HG03342 (cell line): ENCODE results near the gene TPST2.

Experiments
- ATAC-seq: cut with Tn5 transposase; IDR thresholded peaks from one replicate; pipeline ENCODE4 v1.9.1; 2021; ENCODE audit warnings: mild to moderate bottlenecking, moderate library complexity; ENCODE audit not compliant: unreplicated experiment

TPST2 gene

DNA sequence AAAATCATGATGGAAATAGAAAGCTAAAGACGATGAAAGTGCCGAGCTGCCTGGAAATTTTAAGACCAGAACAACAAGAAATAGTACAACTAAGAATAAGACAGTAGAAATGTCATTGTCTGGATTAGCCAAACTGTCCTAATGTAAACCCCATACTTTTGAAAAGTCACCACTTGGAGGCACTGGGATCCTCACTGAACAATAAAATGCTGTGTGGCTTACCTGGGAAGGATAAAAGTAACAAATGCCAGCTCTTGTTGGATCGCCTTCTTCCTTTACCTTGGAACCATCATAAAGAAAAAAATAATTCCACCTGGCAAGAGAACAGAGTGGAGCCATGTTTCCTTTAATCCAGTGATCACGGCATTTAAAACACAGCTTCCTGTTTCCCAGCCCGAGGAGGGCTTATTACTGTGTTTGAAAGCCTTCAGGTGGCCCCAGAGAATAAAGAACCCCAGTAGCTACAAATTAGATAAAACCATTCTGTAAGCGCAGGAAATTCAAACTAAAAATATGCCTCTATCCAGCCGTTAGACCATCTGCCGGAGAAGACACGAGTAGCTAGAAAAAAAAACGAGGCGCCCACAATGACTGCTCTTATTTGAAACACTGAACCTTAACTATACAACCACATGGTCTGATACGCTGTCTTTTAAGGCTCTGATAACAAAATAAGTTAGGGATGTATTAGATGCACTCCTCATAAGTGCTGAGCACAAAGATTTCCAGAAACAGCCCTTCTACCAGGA, 110.7 kb downstream of the TPST2 start:
- ATAC-seq = no peak

DNA sequence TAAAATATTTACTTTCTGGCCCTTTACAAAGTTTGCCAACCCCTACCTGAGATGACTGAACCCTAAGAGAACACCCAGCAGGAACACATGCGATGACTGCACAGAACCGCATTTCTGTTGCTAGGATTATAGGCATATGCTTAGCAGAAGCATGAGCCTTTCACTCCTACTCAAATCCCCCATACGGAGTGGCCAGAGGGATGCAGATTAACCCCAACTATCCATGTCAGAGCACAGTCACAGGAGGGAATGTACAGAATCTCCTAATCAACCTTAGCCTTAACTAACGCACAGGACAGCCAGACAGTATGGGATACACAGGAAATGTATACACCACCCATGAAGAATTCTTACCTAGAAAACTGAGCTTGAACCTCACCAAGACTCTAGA, 112.6 kb downstream of the TPST2 start:
- ATAC-seq = no peak

GRCh38 chr22:26476705-26477340, 113.1 kb downstream of the TPST2 start:
- no peak for ATAC-seq

GRCh38 chr22:26474682-26475081, 115.2 kb downstream of the TPST2 start:
- no peak for ATAC-seq
